HG03432 (cell line): ENCODE data around the gene MMP10.
"Not testable (repeated sequence)": the region's sequence is repeated elsewhere in the genome, so short reads cannot be mapped to it uniquely, and the experiment has no call there.

Source experiments
- ATAC-seq: cut with Tn5 transposase; IDR thresholded peaks from one replicate; pipeline ENCODE4 v1.9.1; 2021; ENCODE audit warnings: mild to moderate bottlenecking, moderate library complexity; ENCODE audit not compliant: unreplicated experiment

The MMP10 gene

GRCh38 chr11:102784380-102784779 is 4.0 kb upstream of the MMP10 start:
- ATAC-seq, result no peak

GRCh38 chr11:102783720-102784119 is 3.3 kb upstream of the MMP10 start:
- ATAC-seq, result no peak

- ATAC-seq, result no peak
These were observed 2.6 kb upstream of the MMP10 start for GRCh38 chr11:102783016-102783415.

GRCh38 chr11:102781676-102782075 is 1.2 kb upstream of the MMP10 start:
- ATAC-seq, result no peak

- ATAC-seq, result no peak
These were observed 4.0 kb downstream of the MMP10 start for GRCh38 chr11:102776454-102776853.

- no peak for ATAC-seq
These were observed 7.0 kb downstream of the MMP10 start for GRCh38 chr11:102773386-102773785.

- no peak for ATAC-seq
These were observed 9.1 kb downstream of the MMP10 start for GRCh38 chr11:102771351-102771750.

- no peak for ATAC-seq
These were observed 10.2 kb downstream of the MMP10 start for GRCh38 chr11:102770191-102770590.

- no peak for ATAC-seq
These were observed 12.6 kb downstream of the MMP10 start for GRCh38 chr11:102767800-102768199.

- ATAC-seq, result no peak
These were observed 17.0 kb downstream of the MMP10 start for GRCh38 chr11:102763440-102763839.

- no peak for ATAC-seq
These were observed 18.1 kb downstream of the MMP10 start for GRCh38 chr11:102762361-102762767.

GRCh38 chr11:102761646-102762238 is 18.7 kb downstream of the MMP10 start:
- no peak for ATAC-seq

GRCh38 chr11:102760344-102761035 is 19.9 kb downstream of the MMP10 start:
- ATAC-seq, result no peak

- no peak for ATAC-seq
These were observed 22.4 kb downstream of the MMP10 start for GRCh38 chr11:102757823-102758549.

GRCh38 chr11:102753267-102753666 is 27.2 kb downstream of the MMP10 start:
- no peak for ATAC-seq

GRCh38 chr11:102751673-102752072 is 28.8 kb downstream of the MMP10 start:
- no peak for ATAC-seq

GRCh38 chr11:102749101-102749722 is 31.2 kb downstream of the MMP10 start:
- no peak for ATAC-seq

- ATAC-seq, result not testable (repeated sequence)
These were observed 33.5 kb downstream of the MMP10 start for GRCh38 chr11:102746746-102747578.

- ATAC-seq, result no peak
These were observed 45.8 kb downstream of the MMP10 start for GRCh38 chr11:102734650-102735049.

- ATAC-seq, result peak; percentile 89
These were observed 47.1 kb downstream of the MMP10 start for GRCh38 chr11:102733232-102733875.
